Activated CD4-positive, alpha-beta memory T cell treated with anti-CD3 and anti-CD28 coated beads, Interleukin-2, amount 10 ng/mL, durations not matched to agents 7 days and 5 days (primary cell): ENCODE results near the gene OR14K1. TPM values are rescaled to one million over a fixed set of nuclear protein-coding genes. Genes with fewer than 3 reads are reported as not detected.
"Not testable (repeated sequence)": the region's sequence is repeated elsewhere in the genome, so short reads cannot be mapped to it uniquely, and the experiment has no call there.

Experiments used
- CTCF ChIA-PET: fragments of 350-600 bp; sonication (Branson Sonifier 250); formaldehyde crosslinking; loops from one replicate; lab custom pipeline; 2021; ENCODE audit warnings: antibody characterized with exemption, inconsistent platforms; lab: Charles Lee
- POLR2A ChIA-PET: fragments of 350-600 bp; sonication (Branson Sonifier 250); formaldehyde crosslinking; loops from one replicate; lab custom pipeline; 2021; ENCODE audit warnings: antibody characterized with exemption; lab: Charles Lee
- DNase-seq: peaks from one replicate; pipeline ENCODE4 v3.0.0-alpha.2; 2020
- H3K27ac Mint-ChIP-seq: one replicate; pipeline ENCODE4 v1.8.0; 2021; ENCODE audit warnings: mild to moderate bottlenecking, mixed read lengths
- H3K27me3 Mint-ChIP-seq: one replicate; pipeline ENCODE4 v1.8.0; 2021; ENCODE audit warnings: mixed read lengths
- H3K36me3 Mint-ChIP-seq: one replicate; pipeline ENCODE4 v1.8.0; 2021; ENCODE audit warnings: low read depth, mixed read lengths
- H3K4me1 Mint-ChIP-seq: one replicate; pipeline ENCODE4 v1.8.0; 2021; ENCODE audit warnings: mixed read lengths
- H3K4me3 Mint-ChIP-seq: one replicate; pipeline ENCODE4 v1.8.0; 2021; ENCODE audit warnings: mild to moderate bottlenecking, mixed read lengths
- H3K9me3 Mint-ChIP-seq: one replicate; pipeline ENCODE4 v1.8.0; 2021; ENCODE audit warnings: mixed read lengths
- total RNA-seq, 2 experiments: library from RNA; stranded (reverse); gene quantifications; one replicate each; pipeline ENCODE4 v1.2.3, GENCODE V29; 2021

The OR14K1 gene
- total RNA-seq, 2 experiments from 2014 or later = not detected

GRCh38 chr1:247754311-247754710, 15.9 kb downstream of the OR14K1 start:
- POLR2A ChIA-PET, H3K27ac Mint-ChIP-seq, H3K27me3 Mint-ChIP-seq, H3K9me3 Mint-ChIP-seq, H3K36me3 Mint-ChIP-seq, DNase-seq, H3K4me3 Mint-ChIP-seq, H3K4me1 Mint-ChIP-seq, CTCF ChIA-PET: not testable (repeated sequence)

GRCh38 chr1:247760456-247760855, 22.0 kb downstream of the OR14K1 start, which contains the start of gene OR1C1:
Gene OR1C1, minus strand, starts transcription at chr1:247760556. Its CDS starts 2,150 bp downstream, at chr1:247758406.
- ChIA-PET POLR2A (no interaction called here), CTCF (no interaction called here)
- Mint-ChIP-seq H3K27me3 (no peaks in the 10 kb centered on the region), H3K9me3 (no peaks in the 10 kb centered on the region), H3K36me3 (no peaks in the 10 kb centered on the region), H3K27ac (no peak within 1 kb of the TSS), H3K4me3 (no peak within 1 kb of the TSS), H3K4me1 (no peaks in the 10 kb centered on the region)
- DNase-seq = no peak

- H3K27me3 Mint-ChIP-seq = no peaks in the 10 kb centered on the region
- ChIA-PET CTCF (no interaction called here), POLR2A (no interaction called here)
Measured at GRCh38 chr1:247769603-247770002, 31.2 kb downstream of the OR14K1 start.

More at GRCh38 chr1:247769603-247770002, 31.2 kb downstream of the OR14K1 start:
- no peaks in the 10 kb centered on the region for H3K9me3 Mint-ChIP-seq
- no peak overlapping the region for H3K4me3 Mint-ChIP-seq
- no peak overlapping the region for H3K27ac Mint-ChIP-seq
- DNase-seq = no peak
- no peaks in the 10 kb centered on the region for H3K36me3 Mint-ChIP-seq
- H3K4me1 Mint-ChIP-seq = no peaks in the 10 kb centered on the region

Other genes with a start within 250 kb of the OR14K1 start
- gene OR2C3, start 202.2 kb upstream of the OR14K1 start, total RNA-seq = not detected
- gene GCSAML, start 189.5 kb upstream of the OR14K1 start, total RNA-seq = not detected
- gene OR2G2, start 150.3 kb upstream of the OR14K1 start, total RNA-seq = not detected
- gene OR2G3, start 133.0 kb upstream of the OR14K1 start, total RNA-seq = not detected
- not detected for gene OR13G1, start 58.9 kb upstream of the OR14K1 start, total RNA-seq
- gene OR6F1, start 22.0 kb upstream of the OR14K1 start, total RNA-seq = not detected
- gene OR14A2, start 9.5 kb downstream of the OR14K1 start, total RNA-seq = not detected
- not detected for gene OR1C1, start 21.9 kb downstream of the OR14K1 start, total RNA-seq
- gene OR14A16, start 85.5 kb downstream of the OR14K1 start, total RNA-seq = not detected
- gene OR11L1, start 103.3 kb downstream of the OR14K1 start, total RNA-seq = not detected
- under 1 TPM; 0.58 to 0.73 TPM for gene TRIM58, start 118.6 kb downstream of the OR14K1 start, total RNA-seq
- under 1 TPM in 1 of 2 experiments, not detected in 1; 0.30 TPM for gene OR2W3, start 157.0 kb downstream of the OR14K1 start, total RNA-seq
- gene OR2T8, start 181.6 kb downstream of the OR14K1 start, total RNA-seq = not detected
- gene OR2AJ1, start 186.3 kb downstream of the OR14K1 start, total RNA-seq = not detected
- not detected for gene OR2L8, start 210.2 kb downstream of the OR14K1 start, total RNA-seq
- not detected for gene OR2AK2, start 226.6 kb downstream of the OR14K1 start, total RNA-seq